ENCODE data around the gene NEDD4L.

DNA sequence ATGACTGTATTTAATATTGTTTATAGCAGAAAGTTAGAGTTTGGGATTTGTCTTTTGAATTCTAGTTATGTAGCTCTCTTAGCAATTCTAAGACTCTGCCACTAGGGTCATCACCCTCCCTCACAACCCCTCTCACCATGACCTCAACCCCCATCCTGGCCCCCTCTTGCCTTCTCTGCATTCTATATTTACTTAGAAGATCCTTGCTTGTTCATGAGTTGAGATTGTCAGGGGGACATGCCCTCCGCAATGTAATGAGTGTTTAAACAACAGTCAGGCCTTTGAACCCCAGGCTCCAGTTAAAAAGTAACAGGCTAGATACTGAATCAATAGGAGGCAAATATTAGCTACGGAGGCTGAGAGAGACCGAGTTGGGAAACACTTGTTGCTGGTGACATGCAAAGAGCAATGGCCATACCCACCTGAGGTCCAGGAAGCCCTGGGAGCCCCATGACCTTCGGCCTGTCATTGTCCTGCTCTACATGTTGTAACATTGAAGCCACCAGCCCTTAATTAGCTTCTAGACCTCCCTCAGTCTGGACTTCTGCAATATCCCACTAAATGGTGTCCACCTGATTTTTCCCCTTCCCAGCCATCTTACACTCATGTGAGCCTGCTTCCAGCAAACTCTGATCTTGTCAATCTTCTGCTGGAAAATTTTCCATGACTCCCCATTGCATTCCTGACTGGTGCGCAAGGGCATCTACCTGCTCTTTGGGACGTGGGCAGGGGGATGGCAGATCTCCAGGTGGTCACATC is 363.8 kb downstream of the NEDD4L start:
- TF ChIP-seq, protein P1, sequence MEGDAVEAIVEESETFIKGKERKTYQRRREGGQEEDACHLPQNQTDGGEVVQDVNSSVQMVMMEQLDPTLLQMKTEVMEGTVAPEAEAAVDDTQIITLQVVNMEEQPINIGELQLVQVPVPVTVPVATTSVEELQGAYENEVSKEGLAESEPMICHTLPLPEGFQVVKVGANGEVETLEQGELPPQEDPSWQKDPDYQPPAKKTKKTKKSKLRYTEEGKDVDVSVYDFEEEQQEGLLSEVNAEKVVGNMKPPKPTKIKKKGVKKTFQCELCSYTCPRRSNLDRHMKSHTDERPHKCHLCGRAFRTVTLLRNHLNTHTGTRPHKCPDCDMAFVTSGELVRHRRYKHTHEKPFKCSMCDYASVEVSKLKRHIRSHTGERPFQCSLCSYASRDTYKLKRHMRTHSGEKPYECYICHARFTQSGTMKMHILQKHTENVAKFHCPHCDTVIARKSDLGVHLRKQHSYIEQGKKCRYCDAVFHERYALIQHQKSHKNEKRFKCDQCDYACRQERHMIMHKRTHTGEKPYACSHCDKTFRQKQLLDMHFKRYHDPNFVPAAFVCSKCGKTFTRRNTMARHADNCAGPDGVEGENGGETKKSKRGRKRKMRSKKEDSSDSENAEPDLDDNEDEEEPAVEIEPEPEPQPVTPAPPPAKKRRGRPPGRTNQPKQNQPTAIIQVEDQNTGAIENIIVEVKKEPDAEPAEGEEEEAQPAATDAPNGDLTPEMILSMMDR (IDR thresholded peaks at IDR 0.05; ENCODE audit: low read depth, low read length), result no peak
- TF ChIP-seq POLR2A (IDR thresholded peaks at IDR 0.05; ENCODE audit: extremely low read depth, insufficient read length) (no peak), MAX (IDR thresholded peaks at IDR 0.05; ENCODE audit: low read depth, low read length) (no peak)
